GM18951 (cell line): ENCODE results near the gene PDE5A.

Experiments
- POLR2A ChIP-seq: IDR thresholded peaks from 4 replicates; pipeline ENCODE4 v1.6.1; 2011; ENCODE audit warnings: mild to moderate bottlenecking; ENCODE audit not compliant: insufficient read length, insufficient read depth; ENCODE audit errors: extremely low read depth
- in situ Hi-C: fragments of 300-500 bp; cut with MboI; formaldehyde crosslinking; loops from one replicate; pipeline ENCODE4 v1.12.0; 2022; ENCODE audit warnings: low sequenced_read_pairs, mixed read lengths, inconsistent platforms; ENCODE audit not compliant: unreplicated experiment

The PDE5A gene

GRCh38 chr4:119659576-119659975, 31.0 kb upstream of the PDE5A start:
- in situ Hi-C loops, result no loop called here
- no peak for TF ChIP-seq POLR2A

- TF ChIP-seq POLR2A, result no peak
- in situ Hi-C loops, result no loop called here
Measured at GRCh38 chr4:119657111-119657611, 28.6 kb upstream of the PDE5A start.

DNA sequence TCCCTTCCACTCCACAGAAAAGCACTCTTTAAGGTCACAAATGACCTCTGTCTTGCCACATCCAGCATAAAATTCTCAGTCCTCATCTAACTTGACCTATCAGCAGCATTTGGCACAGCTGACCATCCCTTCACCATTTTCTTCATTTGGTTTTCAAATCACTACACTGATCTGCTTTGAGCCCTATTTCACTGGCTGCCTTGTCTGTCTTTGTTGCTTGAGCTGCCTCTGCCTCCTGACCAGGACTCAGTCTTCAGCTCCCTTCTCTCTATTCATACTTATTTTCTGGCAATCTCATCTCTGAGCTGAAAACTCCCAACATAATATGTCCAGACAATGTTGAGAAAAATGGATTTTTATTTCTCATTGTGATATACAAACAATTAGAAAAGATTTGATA, 27.7 kb upstream of the PDE5A start:
- in situ Hi-C loops, result no loop called here
- TF ChIP-seq POLR2A, result no peak

DNA sequence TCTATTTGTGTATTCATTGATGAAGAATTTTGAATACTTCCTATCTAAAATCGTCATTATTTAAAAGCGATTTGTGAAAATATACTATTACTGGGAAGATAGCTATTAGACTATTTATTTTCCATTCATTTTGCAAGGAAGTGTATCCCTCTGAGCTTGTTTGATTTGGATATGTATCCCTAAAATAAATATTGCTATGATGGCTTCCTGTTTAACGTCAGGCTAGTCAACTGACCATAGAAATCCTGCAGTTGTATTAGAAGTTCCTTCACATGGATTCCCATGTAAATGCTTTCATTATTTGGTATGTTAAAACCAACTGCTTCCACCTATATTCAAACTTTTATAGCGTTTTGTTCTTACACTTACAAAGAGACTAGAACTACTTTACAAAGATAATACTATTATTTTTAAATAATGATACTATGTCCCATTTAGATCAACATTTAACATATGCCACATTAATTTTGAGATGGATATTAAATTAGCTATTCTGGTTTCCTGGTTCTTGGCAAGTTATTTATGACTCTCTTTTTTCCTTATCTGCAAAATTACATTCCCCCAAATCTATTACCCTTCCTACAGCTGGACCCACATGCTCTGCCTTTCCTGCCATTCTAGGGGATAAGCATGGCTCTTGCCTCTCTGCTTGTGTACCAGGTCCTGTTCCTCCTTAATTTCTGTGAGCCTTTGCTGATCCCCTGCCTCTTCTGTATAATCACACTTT, 26.7 kb upstream of the PDE5A start:
- no peak for TF ChIP-seq POLR2A
- in situ Hi-C loops, result no loop called here

DNA sequence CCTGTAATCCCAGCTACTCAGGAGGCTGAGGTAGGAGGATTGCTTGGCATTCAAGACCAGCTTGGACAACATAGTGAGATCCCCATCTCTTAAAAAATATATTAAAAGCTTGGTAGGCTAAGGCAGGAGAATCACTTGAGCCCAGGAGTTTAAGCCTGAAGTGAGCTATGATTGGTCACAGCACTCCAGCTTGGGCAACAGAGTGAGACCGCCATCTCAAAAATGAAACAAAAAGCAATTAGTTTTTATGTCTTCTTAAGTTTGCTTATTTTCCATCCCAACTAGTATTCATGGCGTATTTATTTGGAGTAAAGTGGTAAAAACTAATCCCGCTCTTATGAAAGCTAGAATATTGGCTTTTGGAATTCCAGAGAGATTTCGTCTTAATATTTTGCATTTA, 25.4 kb upstream of the PDE5A start:
- in situ Hi-C loops, result no loop called here
- TF ChIP-seq POLR2A, result no peak

DNA sequence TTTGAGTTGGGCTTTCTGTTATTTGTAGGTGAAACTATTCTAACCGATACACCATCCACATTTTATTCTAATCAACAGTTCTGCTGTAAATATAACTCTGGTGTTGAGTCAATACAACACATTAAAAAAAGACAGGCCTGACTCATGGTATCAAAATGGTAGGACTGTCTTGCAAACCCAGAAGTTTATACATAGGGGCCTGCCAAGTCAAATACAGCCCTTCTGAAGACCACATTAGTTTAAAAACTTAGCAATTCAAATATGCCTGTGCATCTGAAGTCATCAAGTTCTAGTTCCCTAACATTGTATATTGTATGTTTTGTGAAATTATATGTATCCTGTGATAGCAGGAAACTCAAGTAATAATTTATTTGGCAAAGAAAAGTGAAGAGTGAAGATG, 24.4 kb upstream of the PDE5A start:
- no peak for TF ChIP-seq POLR2A
- in situ Hi-C loops, result no loop called here

GRCh38 chr4:119648398-119648797, 19.8 kb upstream of the PDE5A start:
- in situ Hi-C loops, result loop anchor here (25.0 kb wide), 1 partner anchor 389 kb away; no protein-coding TSS in a partner anchor

GRCh38 chr4:119647558-119647957, 19.0 kb upstream of the PDE5A start:
- TF ChIP-seq POLR2A, result no peak
- in situ Hi-C loops, result loop anchor here (25.0 kb wide), 1 partner anchor 390 kb away; no protein-coding TSS in a partner anchor

More at GRCh38 chr4:119648398-119648797, 19.8 kb upstream of the PDE5A start:
- TF ChIP-seq POLR2A, result no peak

DNA sequence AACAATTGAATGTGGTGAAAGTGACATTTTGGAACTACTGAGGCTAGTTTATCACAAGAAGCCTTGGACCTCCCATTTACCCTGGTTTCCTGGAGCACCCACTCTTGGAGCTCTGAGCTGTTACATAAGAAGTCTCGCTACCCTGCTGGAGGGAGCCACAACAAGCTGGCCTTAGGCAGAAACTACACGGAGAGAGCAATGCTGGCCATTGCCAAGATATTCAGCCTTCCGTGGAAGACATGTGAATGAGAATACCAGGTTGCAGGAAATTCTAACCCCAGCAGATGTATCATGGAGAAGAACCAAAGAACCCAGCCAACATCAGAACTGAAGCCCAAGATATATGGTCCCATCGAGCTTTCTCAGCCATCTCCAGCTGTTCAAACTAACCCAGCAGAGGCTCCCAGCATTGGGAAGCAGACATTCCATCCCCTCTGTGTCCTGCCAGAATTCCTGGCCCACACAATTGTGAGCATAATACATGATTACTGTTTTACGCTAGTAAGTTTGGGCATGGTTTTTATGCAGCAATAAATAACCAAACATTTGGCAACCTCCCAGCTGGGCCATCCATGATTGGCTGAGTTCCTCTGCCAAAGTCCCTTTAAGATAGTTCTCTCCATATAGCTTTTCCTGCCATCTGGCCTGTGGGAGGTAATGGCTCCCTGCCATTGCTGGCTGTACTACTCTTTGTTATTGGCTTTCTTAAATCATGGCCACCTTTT, 17.9 kb upstream of the PDE5A start:
- in situ Hi-C loops, result loop anchor here (25.0 kb wide), 1 partner anchor 391 kb away; no protein-coding TSS in a partner anchor
- TF ChIP-seq POLR2A, result no peak

DNA sequence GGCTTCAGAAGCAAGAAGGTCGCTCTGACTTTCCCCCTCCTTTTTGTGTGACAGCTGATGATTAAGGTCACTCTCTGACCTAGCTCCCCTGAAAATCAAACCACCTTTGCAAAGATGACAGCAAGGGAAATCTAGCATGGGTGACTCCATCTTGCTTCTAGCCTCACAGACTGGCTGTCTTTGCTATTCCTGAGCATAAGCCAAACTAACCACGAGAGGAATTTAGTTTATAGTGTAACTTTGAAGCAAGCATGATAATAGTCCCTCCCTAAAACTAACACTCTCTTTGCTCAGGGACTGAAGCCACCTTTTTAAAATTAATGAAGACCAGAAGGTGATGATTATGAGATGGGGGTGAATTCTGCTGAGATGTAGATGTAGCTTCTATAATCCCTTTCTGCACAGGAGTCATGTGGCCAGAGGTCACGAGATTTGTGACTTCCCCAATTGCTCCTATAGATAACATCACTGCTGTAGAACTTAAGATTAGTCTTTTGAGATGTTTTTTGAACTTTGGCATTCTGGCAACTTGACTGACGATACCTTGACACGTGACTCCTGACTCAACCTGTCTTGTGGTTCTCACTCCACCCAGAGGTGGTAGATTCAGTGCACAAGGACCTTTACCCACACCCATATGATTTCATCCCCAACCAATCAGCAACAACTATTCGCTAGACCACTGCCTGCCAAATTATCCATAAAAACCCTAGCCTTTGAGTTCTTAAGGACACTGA, 14.9 kb upstream of the PDE5A start:
- no peak for TF ChIP-seq POLR2A
- in situ Hi-C loops, result loop anchor here (25.0 kb wide), 1 partner anchor 394 kb away; no protein-coding TSS in a partner anchor

DNA sequence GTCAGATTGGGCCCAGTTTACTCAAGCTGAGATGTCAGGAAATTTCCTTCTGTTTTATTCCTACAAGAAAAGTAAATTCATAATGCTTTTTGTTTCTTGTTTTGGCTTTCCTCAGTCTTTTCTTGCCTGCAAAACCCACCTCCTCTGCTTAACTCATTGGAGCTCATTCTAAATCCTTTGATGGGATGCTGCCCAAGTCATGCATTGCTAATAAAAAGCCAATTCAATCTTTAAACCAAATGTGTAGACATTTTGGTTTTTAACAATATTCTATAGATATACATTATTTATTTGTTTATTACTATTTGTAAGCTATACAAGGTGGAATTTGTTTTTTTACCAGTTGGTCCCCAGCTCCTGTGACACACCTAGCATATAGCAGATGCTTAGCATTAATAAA, 13.2 kb upstream of the PDE5A start:
- in situ Hi-C loops, result loop anchor here (25.0 kb wide), 1 partner anchor 396 kb away; no protein-coding TSS in a partner anchor
- no peak for TF ChIP-seq POLR2A

DNA sequence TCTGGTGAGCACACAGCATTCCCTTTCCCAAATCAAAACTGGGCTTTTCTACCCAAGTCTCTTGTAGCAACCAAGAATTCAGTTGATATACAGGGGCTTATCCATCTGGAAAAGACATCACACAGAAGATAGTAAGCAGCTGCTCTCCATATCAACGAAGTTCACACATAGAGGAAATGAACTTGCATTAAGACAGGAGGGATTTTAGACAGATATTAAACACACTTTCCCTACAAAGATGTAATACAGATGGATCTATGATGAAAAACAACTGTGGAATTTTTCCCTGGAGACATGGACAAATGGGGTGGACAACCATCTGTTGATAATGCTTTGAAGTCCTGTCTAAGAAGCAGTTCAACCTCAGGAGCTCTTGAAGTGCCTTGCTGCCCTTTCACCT, 9.8 kb upstream of the PDE5A start:
- TF ChIP-seq POLR2A, result no peak
- in situ Hi-C loops, result loop anchor here (25.0 kb wide), 1 partner anchor 399 kb away; no protein-coding TSS in a partner anchor

DNA sequence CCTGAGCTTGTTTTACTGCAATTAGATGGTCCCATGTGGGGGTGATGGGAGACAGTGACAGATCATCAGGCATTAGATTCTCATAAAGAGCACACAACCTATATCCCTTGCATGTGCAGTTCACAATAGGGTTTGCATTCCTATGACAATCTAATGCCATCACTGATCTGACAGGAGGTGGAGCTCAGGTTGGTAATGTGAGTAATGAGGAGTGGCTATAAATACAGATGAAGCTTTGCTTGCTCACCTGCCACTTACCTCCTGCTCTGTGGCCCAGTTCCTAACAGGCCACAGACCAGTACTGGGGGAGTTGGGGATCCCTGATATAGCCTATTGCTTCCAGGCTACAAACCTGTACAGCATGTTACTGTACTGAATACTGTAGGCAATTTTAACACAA, 8.2 kb upstream of the PDE5A start:
- in situ Hi-C loops, result loop anchor here (25.0 kb wide), 1 partner anchor 400 kb away; no protein-coding TSS in a partner anchor
